ENCODE measurements around the gene ANKRD27.

- TF ChIP-seq CTCF (IDR thresholded peaks at IDR 0.05), result no peak
- TF ChIP-seq POLR2A (IDR thresholded peaks at IDR 0.05), result no peak
Measured at GRCh38 chr19:32599258-32599657, 75.7 kb downstream of the ANKRD27 start.
